Trophoblast cell (in vitro differentiated cells and primary cell): ENCODE results near the gene PHYKPL.

Experiments used
- DNase-seq, 2 donors: peaks; one replicate each; pipeline ENCODE4 v3.0.0-alpha.2; 2016
- H2AFZ ChIP-seq: 2 replicates; pipeline ENCODE4 v1.6.1; 2013; ENCODE audit warnings: low read length, moderate library complexity, mild to moderate bottlenecking; ENCODE audit not compliant: insufficient read depth, poor library complexity
- H2AK5ac ChIP-seq: 2 replicates; pipeline ENCODE4 v1.6.1; 2013; ENCODE audit warnings: mild to moderate bottlenecking, low read length
- H2BK120ac ChIP-seq: 2 replicates; pipeline ENCODE4 v1.6.1; 2013; ENCODE audit warnings: low read length, mild to moderate bottlenecking, moderate library complexity; ENCODE audit not compliant: insufficient read depth, poor library complexity
- H2BK12ac ChIP-seq: 2 replicates; pipeline ENCODE4 v1.6.1; 2013; ENCODE audit warnings: mild to moderate bottlenecking, low read length, moderate library complexity
- H2BK5ac ChIP-seq: 2 replicates; pipeline ENCODE4 v1.6.1; 2013; ENCODE audit warnings: low read length, low read depth, moderate library complexity, mild to moderate bottlenecking; ENCODE audit not compliant: poor library complexity
- H3K14ac ChIP-seq: 2 replicates; pipeline ENCODE4 v1.6.1; 2013; ENCODE audit warnings: mild to moderate bottlenecking, low read length
- H3K18ac ChIP-seq: 2 replicates; pipeline ENCODE4 v1.6.1; 2013; ENCODE audit warnings: mild to moderate bottlenecking, low read length
- H3K23ac ChIP-seq: 2 replicates; pipeline ENCODE4 v1.6.1; 2013; ENCODE audit warnings: low read length
- H3K27ac ChIP-seq: 2 replicates; pipeline ENCODE4 v1.5.1; 2013; ENCODE audit warnings: low read depth, mild to moderate bottlenecking, inconsistent platforms, low read length, moderate library complexity
- H3K27me3 ChIP-seq: 2 replicates; pipeline ENCODE4 v1.6.1; 2013; ENCODE audit warnings: inconsistent platforms, mild to moderate bottlenecking, low read length, moderate library complexity; ENCODE audit not compliant: insufficient read depth
- H3K36me3 ChIP-seq, 2 experiments: 1 replicate in 1 of 2; 2 replicates in 1 of 2; pipeline ENCODE4 v1.6.1; 2013; ENCODE audit warnings: low read length in 2 of 2, mild to moderate bottlenecking in 2 of 2, moderate library complexity in 1 of 2; ENCODE audit not compliant: insufficient read depth in 2 of 2, control insufficient read depth in 1 of 2
- H3K4ac ChIP-seq: 2 replicates; pipeline ENCODE4 v1.6.1; 2013; ENCODE audit warnings: low read depth, mild to moderate bottlenecking, low read length, moderate library complexity
- H3K4me1 ChIP-seq, 2 experiments: 1 replicate in 1 of 2; 2 replicates in 1 of 2; pipeline ENCODE4 v1.6.1; 2013; ENCODE audit warnings: low read length in 2 of 2, mild to moderate bottlenecking in 2 of 2, moderate library complexity in 1 of 2; ENCODE audit not compliant: insufficient read depth in 2 of 2, control insufficient read depth in 1 of 2
- H3K4me2 ChIP-seq: 2 replicates; pipeline ENCODE4 v1.6.1; 2013; ENCODE audit warnings: inconsistent platforms, mild to moderate bottlenecking, low read length, moderate library complexity
- H3K4me3 ChIP-seq: 2 replicates; pipeline ENCODE4 v1.5.1; 2013; ENCODE audit warnings: mild to moderate bottlenecking, low read depth, low read length, inconsistent platforms
- H3K79me1 ChIP-seq: one replicate; pipeline ENCODE4 v1.6.1; 2013; ENCODE audit warnings: low read length
- H3K79me2 ChIP-seq: 2 replicates; pipeline ENCODE4 v1.6.1; 2013; ENCODE audit warnings: low read length, mild to moderate bottlenecking; ENCODE audit not compliant: control insufficient read depth, insufficient read depth, poor library complexity
- H3K9ac ChIP-seq: 2 replicates; pipeline ENCODE4 v1.6.1; 2013; ENCODE audit warnings: mild to moderate bottlenecking, low read length
- H3K9me3 ChIP-seq: 2 replicates; pipeline ENCODE4 v1.6.1; 2013; ENCODE audit warnings: low read depth, mild to moderate bottlenecking, control low read depth, inconsistent platforms, low read length; ENCODE audit not compliant: insufficient read depth
- H4K12ac ChIP-seq: 2 replicates; pipeline ENCODE4 v1.6.1; 2013; ENCODE audit warnings: low read depth, mild to moderate bottlenecking, low read length, moderate library complexity
- H4K8ac ChIP-seq: 2 replicates; pipeline ENCODE4 v1.6.1; 2013; ENCODE audit warnings: low read depth, mild to moderate bottlenecking, low read length, moderate library complexity
- H4K91ac ChIP-seq: one replicate; pipeline ENCODE4 v1.6.1; 2013; ENCODE audit warnings: low read depth, mild to moderate bottlenecking, low read length, moderate library complexity
- WGBS: extraction: QIAGEN DNeasy Blood & Tissue Kit; methylation state at CpG from one replicate; pipeline ENCODE4 v1.1.7; 2013; ENCODE audit warnings: missing lambda C conversion rate; ENCODE audit not compliant: insufficient read length, insufficient coverage; ENCODE audit errors: extremely low coverage; 5-methylcytosine and 5-hydroxymethylcytosine counted together

PHYKPL gene

DNA sequence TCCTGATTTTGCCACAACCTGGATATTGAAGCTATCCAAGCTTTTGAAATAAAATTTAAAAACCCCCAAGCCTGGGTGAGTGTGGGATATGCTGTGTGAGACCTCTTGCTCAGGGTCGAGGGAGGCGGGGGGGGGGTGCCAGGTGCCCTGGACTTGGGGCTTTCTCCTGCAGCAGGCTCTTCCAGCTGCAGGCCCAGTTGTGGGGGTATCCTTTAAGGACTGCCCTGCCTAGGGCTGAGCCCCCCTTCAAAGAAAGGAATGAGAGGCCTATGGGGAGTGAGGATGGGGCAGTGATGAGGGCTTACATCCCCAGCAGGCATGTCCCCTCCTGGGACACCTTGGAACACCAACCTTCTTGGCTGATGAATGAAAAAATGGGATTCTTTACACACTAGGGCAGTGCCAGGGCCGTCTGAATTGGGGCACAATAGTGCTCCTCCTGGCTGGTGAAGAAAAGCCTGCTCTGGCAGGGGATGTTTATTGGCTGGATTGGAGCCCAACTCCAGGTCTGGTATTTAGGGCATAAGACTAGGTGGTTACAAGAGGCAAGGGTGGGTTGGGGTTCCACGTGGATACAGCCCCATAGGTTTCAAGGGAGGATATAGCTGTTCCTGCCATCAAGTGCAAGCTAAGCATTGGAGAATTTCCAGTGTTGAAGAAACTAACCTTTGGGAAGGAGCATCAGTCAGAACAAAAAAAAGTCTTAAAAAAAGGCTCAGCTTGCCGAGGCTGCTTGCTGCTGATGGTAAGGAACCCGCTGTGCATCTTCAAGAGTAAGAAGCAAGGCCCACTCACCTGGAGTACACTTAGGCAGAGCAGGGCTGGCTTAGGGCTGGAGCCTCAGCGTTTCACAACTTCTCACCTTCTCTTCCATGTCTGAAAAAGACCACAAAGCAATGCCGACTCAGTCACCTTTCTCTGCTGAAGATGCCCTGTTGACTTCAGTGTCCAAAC is 21.2 kb downstream of the PHYKPL start:
- H3K79me2 ChIP-seq: peaks cover 5% of the 10 kb centered on the region
- H3K4me2 ChIP-seq: no peak overlapping the region
- H3K27ac ChIP-seq: no peak overlapping the region
- H2AFZ ChIP-seq: no peak overlapping the region
- H4K91ac ChIP-seq: no peak overlapping the region
- no peak overlapping the region for H3K23ac ChIP-seq
- peaks cover 0 to 10% of the 10 kb centered on the region in 2 experiments for H3K4me1 ChIP-seq
- no peaks in the 10 kb centered on the region for H3K79me1 ChIP-seq
- H3K9ac ChIP-seq: no peak overlapping the region
- no peaks in the 10 kb centered on the region for H3K9me3 ChIP-seq
- H3K4me3 ChIP-seq: no peak overlapping the region
- WGBS: no CpG with 5 or more reads among the region's 8 CpGs
- no peak overlapping the region for H2BK5ac ChIP-seq
- no peak overlapping the region for H3K14ac ChIP-seq
- H3K4ac ChIP-seq: no peak overlapping the region
- H2BK120ac ChIP-seq: no peak overlapping the region
- H3K18ac ChIP-seq: no peak overlapping the region
- H3K27me3 ChIP-seq: no peaks in the 10 kb centered on the region
- no peak overlapping the region for H4K8ac ChIP-seq
- no peak overlapping the region for H2BK12ac ChIP-seq
- DNase-seq: no peak
- no peak overlapping the region for H2AK5ac ChIP-seq
- no peak overlapping the region for H4K12ac ChIP-seq
- H3K36me3 ChIP-seq: peaks cover 84 to 92% of the 10 kb centered on the region in 2 experiments

GRCh38 chr5:178210686-178211085 is 21.9 kb downstream of the PHYKPL start:
- no peak overlapping the region for H2BK5ac ChIP-seq
- H2BK12ac ChIP-seq: no peak overlapping the region
- no peak overlapping the region for H3K27ac ChIP-seq
- H3K4me3 ChIP-seq: no peak overlapping the region
- H3K27me3 ChIP-seq: no peaks in the 10 kb centered on the region
- no peak overlapping the region for H2AK5ac ChIP-seq
- no peak overlapping the region for H3K9ac ChIP-seq
- no peaks in the 10 kb centered on the region for H3K79me1 ChIP-seq
- no peak overlapping the region for H3K23ac ChIP-seq
- no peak overlapping the region for H3K4me2 ChIP-seq
- DNase-seq: no peak
- no peak overlapping the region for H2BK120ac ChIP-seq
- no peak overlapping the region for H3K14ac ChIP-seq
- H3K4me1 ChIP-seq: peaks cover 0 to 16% of the 10 kb centered on the region in 2 experiments
- no peak overlapping the region for H3K18ac ChIP-seq
- H2AFZ ChIP-seq: no peak overlapping the region
- H4K8ac ChIP-seq: no peak overlapping the region
- H3K4ac ChIP-seq: no peak overlapping the region
- no peak overlapping the region for H4K12ac ChIP-seq
- H3K79me2 ChIP-seq: peaks cover 10% of the 10 kb centered on the region
- no peaks in the 10 kb centered on the region for H3K9me3 ChIP-seq
- WGBS: no CpG with 5 or more reads among the region's 5 CpGs
- peaks cover 83 to 93% of the 10 kb centered on the region in 2 experiments for H3K36me3 ChIP-seq
- H4K91ac ChIP-seq: no peak overlapping the region

DNA sequence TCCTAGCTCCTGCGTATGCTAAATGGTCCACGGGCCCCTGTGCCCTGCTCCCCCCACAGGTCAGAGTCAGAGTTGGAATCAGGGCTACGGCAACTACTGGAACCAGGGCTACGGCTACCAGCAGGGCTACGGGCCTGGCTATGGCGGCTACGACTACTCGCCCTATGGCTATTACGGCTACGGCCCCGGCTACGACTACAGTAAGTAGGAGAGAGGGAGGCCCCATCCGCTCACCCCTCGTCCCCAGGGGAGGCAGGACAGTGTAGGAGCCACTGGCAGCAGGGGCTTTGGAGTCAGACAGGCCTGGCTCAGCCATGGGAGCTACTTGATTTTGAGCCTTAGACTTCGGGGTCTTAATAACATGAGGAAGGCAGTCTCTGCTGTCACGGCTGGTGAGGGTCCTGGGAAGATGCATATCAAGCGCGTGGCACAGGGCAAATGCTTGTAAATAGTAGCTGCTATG is 22.5 kb downstream of the PHYKPL start:
- Histone ChIP-seq H2BK12ac (no peak overlapping the region), H3K4me3 (no peak overlapping the region), H4K12ac (no peak overlapping the region), H3K27ac (no peak overlapping the region), H4K91ac (no peak overlapping the region), H3K4ac (no peak overlapping the region), H3K9ac (no peak overlapping the region), H2AK5ac (no peak overlapping the region), H3K14ac (no peak overlapping the region), H3K79me2 (peaks cover 15% of the 10 kb centered on the region), H4K8ac (no peak overlapping the region), H3K36me3 (peaks cover 77 to 87% of the 10 kb centered on the region in 2 experiments), H3K18ac (no peak overlapping the region), H3K4me1 (peaks cover 0 to 16% of the 10 kb centered on the region in 2 experiments), H2BK5ac (no peak overlapping the region), H3K4me2 (no peak overlapping the region), H3K79me1 (peaks cover under 1% of the 10 kb centered on the region), H2BK120ac (no peak overlapping the region), H3K23ac (no peak overlapping the region), H3K27me3 (no peaks in the 10 kb centered on the region), H2AFZ (no peak overlapping the region), H3K9me3 (no peaks in the 10 kb centered on the region)
- WGBS: no CpG with 5 or more reads among the region's 18 CpGs
- DNase-seq: no peak

DNA sequence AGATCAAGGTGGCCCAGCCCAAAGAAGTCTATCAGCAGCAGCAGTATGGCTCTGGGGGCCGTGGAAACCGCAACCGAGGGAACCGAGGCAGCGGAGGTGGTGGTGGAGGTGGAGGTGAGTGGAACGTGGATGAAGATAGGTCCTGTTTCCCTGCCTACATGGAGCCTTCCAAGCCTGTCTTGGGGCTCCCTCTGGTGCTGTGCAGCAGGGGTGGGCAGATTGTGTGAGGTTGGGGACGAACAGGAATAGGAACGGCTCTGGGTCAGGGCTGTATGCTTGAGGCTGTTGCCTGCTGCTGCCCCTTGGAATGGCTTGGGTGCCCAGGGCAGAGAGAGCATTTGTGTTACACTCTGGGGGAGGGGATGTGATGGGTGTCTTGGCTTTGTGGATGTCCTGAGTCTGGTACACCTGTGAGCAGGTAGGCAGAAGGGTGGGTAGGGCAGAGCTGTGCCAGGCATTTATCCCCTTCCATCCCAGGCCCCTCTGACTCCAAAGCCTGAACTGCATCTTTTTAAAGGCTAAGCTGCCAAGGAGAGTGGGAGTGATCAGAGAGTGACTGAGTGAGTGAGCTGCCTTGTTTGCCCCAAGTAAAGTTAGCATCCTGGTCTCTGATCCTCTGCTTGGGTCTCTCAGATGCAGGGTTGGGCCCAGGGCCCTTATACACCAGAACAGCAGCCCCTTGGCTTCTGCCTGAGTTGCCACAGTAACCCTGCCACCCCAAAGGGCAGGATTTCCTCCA is 23.1 kb downstream of the PHYKPL start:
- no peak overlapping the region for H2BK12ac ChIP-seq
- H3K27me3 ChIP-seq: peaks cover 3% of the 10 kb centered on the region
- no peak for DNase-seq
- peaks cover 6% of the 10 kb centered on the region for H3K79me1 ChIP-seq
- no peak overlapping the region for H3K4me3 ChIP-seq
- H3K18ac ChIP-seq: peak overlapping the region; percentile 4
- H3K4me1 ChIP-seq: peaks cover 0 to 16% of the 10 kb centered on the region in 2 experiments
- H4K8ac ChIP-seq: no peak overlapping the region
- H2BK120ac ChIP-seq: no peak overlapping the region
- no peak overlapping the region for H2BK5ac ChIP-seq
- no peak overlapping the region for H3K4me2 ChIP-seq
- H2AFZ ChIP-seq: no peak overlapping the region
- H4K12ac ChIP-seq: no peak overlapping the region
- peaks cover 71 to 81% of the 10 kb centered on the region in 2 experiments for H3K36me3 ChIP-seq
- H3K9me3 ChIP-seq: no peaks in the 10 kb centered on the region
- peaks cover 21% of the 10 kb centered on the region for H3K79me2 ChIP-seq
- no peak overlapping the region for H3K14ac ChIP-seq
- H3K23ac ChIP-seq: no peak overlapping the region
- H2AK5ac ChIP-seq: no peak overlapping the region
- no peak overlapping the region for H3K27ac ChIP-seq
- H3K9ac ChIP-seq: no peak overlapping the region
- no CpG with 5 or more reads among the region's 8 CpGs for WGBS
- no peak overlapping the region for H3K4ac ChIP-seq
- no peak overlapping the region for H4K91ac ChIP-seq
